NCI-H1930 (cell line): ENCODE measurements around the gene PRELID1.
A peak's percentile ranks its signal among the peaks of the same experiment; 100 is the strongest.
"Not testable (repeated sequence)": the region's sequence is repeated elsewhere in the genome, so short reads cannot be mapped to it uniquely, and the experiment has no call there.

Source experiments
- DNase-seq, 2 experiments: peaks; one replicate each; lab custom pipeline; 2025; lab: John Stamatoyannopoulos, UW

Gene PRELID1, protein sequence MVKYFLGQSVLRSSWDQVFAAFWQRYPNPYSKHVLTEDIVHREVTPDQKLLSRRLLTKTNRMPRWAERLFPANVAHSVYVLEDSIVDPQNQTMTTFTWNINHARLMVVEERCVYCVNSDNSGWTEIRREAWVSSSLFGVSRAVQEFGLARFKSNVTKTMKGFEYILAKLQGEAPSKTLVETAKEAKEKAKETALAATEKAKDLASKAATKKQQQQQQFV

DNA sequence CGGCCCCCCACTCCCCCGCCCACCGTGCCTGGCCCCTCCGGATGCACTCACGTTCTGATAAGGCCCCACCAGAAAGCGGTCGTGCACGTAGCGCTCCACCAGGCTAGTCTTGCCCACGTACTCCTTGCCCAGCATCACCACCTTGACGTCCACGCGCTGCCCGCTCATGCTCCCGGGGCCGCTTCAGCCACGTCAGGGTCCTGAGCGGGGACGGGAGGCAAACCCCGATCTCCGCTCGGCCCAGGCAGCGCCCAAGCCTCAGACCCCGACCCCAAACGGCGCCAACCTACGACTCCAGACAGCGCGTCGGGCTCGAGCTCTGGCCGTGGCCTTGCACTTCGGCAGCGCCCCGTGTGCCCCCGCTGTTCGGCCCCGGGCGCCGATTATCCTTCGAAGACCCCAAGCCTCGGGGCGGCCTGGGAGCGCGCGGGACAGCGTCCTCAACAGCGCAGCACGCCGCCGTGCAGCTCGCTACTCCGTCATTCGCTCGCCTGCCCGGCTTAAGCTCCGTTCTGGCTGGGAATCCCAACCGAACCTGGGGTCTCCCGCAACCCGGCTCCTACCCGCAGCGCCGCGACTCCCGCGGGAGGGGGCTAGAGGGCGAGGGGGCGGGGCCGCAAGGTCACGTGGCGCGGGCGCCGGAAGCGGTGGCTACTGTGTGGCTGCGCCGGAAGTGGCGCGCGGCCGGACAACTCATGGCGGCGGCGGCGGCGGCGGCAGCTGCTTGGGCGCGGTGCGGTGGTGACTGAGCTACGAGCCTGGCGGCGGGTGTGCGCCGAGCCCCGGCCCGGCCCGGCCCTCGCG is at the start of gene PRELID1, which contains the start of gene RAB24:
Gene PRELID1 (plus strand): TSS at position 679 of the 804 bp plus-strand sequence. CDS start 187 bp downstream, outside the sequence.
Gene RAB24 (minus strand): TSS at position 599 of the 804 bp plus-strand sequence. CDS start 431 bp downstream, at position 168.
- DNase-seq: peak; percentile 66 to 81

DNA sequence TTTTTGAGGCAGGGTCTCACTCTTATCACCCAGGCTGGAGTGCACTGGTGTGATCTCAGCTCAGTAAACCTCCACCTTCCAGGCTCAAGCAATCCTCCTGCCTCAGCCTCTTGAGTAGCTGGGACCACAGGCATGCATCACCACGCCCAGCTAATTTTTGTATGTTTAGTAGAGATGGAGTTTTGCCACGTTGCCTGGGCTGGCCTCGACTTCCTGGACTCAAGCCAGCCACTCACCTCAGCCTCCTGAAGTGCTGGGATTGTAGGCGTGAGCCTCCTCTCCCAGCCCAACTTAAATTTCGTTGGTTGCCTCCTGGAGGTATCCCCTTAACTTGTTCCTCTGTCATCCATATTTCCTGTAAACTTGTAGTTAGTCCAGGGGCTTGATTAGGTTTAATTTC is 47.3 kb upstream of the PRELID1 start:
- no peak for DNase-seq

DNA sequence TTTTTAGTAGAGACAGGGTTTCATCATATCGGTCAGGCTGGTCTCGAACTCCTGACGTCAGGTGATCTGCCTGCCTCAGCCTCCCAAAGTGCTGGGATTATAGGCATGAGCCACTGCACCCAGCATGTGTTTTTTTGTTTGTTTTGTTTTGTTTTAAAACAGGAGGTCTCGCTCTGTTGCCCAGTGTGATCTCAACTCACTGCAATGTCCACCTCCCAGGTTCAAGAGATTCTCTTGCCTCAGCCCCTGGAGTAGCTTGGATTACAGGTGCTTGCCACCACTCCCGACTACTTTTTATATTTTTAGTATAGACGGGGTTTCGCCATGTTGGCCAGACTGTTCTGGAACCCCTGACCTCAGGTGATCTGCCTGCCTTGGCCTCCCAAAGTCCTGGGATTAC is 44.9 kb upstream of the PRELID1 start:
- not testable (repeated sequence) for DNase-seq

DNA sequence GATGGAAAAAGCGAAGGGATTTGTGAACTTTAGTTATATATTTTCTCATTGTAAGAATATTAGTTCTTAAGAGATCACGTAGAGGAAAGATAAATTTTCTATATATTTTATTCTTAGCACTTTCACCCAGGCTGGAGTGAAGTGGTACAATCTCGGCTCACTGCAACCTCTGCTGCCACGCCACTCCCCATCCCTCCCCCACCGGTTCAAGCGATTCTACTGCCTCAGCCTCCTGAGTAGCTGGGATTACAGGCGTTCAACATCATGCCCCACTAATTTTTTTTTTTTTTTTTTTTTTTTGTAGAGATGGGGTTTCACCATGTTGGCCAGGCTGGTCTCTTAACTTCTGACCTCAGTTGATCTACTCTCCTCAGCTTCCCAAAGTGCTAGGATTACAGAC is 42.6 kb upstream of the PRELID1 start:
- no peak for DNase-seq

DNA sequence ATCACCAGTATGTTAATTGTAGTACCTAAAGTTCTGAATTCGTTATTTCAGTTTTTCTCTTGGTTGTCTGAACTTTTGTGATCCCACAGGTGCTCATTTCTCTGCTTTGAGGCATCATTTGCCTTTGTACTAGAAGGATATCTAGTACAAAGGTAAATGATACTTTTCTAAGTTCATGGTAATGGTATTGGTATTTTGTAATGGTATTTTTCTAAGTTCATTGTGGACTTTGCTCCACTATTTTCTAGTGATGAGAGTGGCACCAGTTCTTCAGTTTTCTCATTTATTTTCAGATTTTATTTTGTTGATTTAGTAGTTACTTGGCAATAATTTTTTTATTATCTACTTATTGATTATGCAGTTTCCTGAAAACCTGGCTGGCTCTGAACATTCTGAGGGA is 42.1 kb upstream of the PRELID1 start:
- no peak for DNase-seq

DNA sequence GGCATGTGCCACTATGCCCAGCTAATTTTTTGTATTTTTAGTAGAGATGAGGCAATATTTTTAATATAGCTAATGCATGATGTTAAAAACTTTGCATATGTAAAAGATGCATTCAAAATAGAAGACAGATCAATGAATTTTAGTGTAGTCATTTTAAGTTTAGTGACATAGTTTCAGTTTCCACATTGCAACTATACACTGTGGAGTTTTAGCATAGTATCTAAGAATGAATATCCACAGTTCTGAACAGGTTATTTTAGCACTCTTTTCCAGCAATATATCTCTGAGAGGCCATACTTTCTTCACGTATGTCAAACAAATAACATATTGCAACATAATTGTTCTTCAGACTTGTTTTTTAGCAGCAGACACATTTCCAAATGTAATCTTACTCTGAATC is 39.4 kb upstream of the PRELID1 start:
- no peak for DNase-seq

DNA sequence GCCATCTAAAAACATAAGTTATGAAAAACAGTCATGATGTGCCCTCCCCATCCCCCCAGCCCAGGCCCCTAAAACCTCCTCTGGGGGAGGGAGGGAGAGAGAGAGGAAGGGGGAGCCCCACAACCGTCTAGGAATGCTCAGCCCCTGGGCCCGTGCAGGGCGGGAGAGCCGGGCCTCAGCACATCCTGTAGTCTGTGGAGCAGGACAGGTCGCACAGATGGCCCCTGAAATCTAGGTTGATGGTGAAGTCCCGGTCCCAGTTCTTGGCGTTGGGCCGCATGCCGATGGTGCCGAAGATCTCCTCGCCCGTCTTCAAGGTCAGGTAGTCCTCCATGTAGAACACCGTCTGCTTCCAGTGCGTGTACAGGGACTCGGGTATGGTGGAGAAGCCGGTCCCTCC is 38.2 kb upstream of the PRELID1 start:
- no peak for DNase-seq

DNA sequence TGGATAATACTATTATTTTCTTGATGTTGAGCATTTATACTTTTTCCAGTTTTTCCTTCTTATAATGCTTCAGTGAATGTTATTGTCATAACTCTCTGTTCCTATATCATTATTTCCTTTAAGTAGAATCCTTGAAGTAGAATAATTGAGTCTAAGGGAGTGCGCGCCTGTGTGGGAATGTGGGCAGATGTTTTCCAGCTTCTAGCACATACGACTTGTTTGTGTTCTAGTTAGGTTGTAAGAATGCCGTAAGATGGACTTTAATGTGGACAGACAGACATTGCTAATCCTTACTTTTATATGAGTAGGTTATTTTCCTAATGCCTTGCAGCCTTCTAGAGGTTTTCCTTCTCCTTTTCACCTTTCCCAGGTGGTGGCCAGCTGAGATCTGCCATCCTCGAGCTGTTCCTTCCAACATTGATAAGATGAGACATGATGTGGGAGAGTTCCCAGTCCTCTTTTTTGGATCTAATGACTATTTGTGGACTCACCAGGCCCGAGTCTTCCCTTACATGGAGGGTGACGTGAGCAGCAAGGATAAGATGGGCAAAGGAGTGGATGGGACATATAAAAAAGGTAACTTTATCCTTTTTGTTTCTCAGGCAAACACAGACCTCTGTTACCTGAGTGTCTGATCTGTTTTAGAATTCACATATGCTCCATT is 34.2 kb upstream of the PRELID1 start:
- no peak for DNase-seq

DNA sequence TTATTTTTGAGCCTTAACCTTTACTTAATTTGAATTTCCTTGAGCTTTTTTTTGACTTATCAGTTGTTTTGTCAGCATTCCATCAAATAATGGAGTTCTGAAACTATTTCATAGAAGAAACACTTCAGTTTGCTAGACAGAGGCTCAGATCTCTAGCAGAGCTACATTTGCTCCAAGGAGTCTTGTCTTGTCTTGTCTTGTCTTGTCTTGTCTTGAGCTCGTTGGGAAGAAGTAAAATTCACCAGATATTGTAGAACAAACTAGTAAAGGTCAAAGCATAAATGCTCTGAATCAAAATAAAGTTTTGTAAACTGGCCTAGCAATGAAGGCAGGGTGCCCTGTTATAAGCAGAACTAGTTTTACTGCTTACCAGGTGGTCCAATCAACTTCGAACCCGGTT is 33.6 kb upstream of the PRELID1 start:
- no peak for DNase-seq

DNA sequence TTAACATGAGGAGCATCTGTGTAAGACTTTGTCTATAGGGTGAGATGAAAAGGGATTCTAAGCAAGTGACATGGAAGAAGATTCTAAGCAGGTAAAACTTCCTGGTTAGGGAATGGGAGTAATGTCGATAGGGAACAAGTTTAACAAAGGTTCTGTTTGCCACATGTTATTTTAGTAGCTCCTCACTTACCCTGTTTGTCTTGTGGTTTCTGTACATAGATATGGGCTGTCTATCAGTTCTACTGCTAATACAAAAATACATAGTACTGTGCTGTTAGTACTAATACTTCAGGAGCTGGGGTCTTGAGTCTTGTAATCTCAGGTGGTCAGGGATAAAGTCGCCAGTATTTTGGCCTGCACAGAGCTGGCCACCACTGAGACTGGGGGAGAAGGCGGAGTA is 32.9 kb upstream of the PRELID1 start:
- no peak for DNase-seq

DNA sequence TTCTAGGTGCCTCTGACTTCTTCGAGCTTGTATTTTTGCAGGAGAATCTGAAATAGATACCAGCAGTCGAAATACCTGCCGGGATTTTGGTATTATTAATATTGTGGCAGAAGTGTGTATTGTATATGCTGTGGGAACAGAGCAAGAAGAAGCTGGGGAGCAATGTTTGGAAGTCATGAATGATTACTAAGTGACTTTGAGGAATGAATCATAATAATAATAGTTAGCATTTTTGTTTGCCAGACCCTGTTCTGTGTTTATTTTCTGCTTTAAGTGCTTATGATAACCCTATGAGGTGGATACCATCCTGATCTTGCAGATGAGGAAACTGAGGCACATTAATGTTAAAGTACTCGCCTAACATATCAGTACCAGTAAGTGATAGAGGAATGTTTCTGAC is 32.5 kb upstream of the PRELID1 start:
- DNase-seq: no peak

DNA sequence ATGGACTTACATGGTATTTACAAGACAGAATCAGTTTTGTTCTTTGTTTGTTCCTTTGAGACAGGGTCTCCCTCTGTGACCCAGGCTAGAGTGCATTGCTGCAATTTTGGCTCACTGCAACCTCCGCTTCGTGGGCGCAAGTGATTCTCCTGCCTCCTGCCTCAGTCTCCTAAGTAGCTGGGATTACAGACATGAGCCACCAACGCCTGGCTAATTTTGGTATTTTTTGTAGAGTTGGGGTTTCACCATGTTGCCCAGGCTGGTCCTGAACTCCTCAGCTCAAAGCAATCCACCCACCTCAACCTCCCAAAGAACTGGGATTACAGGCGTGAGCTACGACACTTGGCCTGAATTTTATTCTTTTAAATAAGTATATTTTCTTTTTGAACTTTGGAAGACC is 27.7 kb upstream of the PRELID1 start:
- no peak for DNase-seq

DNA sequence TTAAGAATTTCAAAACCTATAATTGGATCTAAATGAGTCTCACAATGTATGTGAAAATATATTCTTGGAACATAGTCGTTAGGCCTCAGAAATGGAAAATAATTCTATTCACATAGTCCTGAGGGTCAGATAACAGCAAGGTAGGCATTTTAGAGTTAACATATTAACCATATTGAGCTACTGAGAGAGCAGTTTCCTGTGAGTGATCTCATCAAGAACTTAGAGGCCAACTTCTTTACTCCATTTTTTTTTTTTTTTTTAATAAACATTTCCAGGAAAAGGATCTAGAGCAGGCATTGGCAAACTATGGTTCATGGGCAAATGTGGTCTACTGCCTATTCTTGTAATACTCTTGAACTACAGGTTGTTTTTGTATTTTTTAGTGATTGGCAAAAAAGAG is 26.7 kb upstream of the PRELID1 start:
- no peak for DNase-seq

DNA sequence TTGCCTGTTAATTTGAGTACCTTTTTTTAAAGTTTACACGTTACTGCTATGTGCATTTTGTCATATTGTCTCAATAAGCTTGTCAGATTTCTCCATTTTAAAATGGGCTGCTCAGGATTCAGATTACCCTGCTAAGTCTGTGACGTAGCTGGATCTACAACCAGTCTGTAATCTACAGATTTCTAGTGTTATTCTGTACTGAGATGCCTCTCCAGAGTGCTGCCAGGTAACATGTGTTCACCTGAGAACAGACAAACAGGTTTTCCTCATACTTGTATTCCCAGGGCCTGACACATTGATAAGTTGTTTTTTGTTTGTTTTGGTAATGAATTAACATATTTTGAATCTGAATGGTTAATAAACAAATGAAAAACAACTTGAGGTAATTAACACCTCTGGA is 15.4 kb upstream of the PRELID1 start:
- DNase-seq: no peak

DNA sequence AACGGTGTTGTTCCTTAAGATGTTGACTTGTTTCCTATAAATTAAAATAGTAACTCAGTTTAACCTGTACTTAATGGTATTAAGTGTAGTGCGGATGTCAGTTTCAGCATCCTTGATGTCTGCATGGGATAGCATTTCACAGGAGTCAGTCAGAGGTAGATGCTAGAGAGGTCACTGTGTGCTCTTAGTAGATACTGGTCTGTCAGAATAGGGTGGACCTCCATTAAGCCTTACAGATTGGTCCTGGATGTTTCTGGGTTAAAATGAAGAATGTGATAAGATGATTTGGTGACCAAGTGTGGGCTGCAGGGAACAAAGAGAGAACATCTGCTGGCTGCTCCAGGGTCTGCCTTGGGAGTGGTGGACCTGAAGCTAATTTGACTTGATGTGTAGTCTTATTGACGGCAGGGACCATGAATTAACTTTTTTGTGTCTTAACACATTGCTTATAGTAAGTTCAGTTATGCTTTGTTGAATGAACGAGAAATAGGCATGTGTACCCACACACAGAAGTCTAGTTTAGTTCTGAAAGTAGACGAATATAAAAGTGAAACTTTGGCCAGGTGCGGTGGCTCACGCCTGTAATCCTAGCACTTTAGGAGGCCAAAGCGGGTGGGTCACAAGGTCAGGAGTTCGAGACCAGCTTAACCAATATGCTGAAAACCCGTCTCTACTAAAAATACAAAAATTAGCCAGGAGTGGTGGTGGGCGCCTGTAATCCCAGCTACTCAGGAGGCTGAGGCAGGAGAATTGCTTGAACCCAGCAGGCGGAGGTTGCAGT is 12.6 kb upstream of the PRELID1 start:
- no peak for DNase-seq

DNA sequence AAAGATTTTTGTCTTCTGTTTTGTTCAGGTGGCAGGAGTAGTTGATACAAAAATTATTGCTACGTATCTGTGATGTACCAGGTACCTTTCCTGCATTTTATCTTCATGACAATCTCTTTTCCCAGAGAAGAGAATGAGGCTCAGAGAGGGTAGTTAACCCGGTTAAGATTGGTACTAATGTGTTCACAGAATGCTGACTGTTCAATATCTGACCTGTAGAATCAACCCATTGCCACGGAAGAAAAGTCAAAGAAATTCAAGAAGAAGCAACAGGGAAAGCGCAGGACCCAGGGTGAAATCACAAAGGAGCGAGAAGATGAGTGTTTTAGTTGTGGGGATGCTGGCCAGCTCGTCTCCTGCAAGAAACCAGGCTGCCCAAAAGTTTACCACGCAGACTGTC is 11.9 kb upstream of the PRELID1 start:
- no peak for DNase-seq

DNA sequence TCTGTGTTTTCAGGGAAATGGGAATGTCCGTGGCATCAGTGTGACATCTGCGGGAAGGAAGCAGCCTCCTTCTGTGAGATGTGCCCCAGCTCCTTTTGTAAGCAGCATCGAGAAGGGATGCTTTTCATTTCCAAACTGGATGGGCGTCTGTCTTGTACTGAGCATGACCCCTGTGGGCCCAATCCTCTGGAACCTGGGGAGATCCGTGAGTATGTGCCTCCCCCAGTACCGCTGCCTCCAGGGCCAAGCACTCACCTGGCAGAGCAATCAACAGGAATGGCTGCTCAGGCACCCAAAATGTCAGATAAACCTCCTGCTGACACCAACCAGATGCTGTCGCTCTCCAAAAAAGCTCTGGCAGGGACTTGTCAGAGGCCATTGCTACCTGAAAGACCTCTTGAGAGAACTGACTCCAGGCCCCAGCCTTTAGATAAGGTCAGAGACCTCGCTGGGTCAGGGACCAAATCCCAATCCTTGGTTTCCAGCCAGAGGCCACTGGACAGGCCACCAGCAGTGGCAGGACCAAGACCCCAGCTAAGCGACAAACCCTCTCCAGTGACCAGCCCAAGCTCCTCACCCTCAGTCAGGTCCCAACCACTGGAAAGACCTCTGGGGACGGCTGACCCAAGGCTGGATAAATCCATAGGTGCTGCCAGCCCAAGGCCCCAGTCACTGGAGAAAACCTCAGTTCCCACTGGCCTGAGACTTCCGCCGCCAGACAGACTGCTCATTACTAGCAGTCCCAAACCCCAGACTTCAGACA is 9.6 kb upstream of the PRELID1 start:
- no peak for DNase-seq

DNA sequence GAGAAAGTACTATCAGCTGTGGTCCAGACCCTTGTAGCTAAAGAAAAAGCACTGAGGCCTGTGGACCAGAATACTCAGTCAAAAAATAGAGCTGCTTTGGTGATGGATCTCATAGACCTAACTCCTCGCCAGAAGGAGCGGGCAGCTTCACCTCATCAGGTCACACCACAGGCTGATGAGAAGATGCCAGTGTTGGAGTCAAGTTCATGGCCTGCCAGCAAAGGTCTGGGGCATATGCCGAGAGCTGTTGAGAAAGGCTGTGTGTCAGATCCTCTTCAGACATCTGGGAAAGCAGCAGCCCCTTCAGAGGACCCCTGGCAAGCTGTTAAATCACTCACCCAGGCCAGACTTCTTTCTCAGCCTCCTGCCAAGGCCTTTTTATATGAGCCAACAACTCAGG is 9.0 kb upstream of the PRELID1 start:
- no peak for DNase-seq

DNA sequence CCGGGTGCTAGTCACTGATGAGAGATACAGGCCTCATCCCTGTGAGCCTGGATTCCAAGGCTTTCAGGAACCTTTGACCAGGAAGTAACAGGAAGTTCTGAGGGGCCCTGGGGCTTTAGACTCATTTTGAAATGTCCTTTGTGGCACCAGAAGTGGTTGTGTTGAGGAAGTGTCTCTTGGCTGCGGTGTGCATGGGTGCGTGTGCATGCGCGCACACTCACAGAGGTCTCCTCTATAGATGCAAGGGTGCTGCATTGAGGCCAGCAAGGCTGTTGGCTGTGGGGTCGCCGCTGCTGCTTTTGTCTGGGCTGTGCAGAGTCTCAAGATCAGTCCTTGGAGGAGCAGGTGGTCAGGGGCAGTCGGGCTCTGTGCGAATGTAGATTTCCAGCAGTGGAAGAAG is 7.7 kb upstream of the PRELID1 start:
- no peak for DNase-seq

DNA sequence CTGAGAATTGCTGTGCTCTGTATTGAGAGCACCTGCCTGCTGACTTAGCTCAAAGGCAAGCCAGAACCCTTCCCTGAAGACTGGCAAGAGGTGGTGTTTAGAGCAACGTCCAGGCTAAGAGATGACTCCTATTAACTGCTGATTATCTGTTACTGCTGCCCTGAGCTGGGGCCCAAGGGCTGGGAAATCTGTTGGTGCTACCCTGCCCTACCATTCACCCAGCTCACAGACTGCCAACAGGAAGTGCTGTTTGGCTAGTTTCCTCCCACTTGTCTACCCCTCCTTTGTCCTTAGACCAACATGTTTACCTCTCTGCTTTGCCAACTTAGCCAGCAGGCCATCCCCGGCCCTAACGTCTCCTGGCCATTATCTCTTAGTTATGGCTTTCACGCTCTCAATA is 7.0 kb upstream of the PRELID1 start:
- DNase-seq: no peak

DNA sequence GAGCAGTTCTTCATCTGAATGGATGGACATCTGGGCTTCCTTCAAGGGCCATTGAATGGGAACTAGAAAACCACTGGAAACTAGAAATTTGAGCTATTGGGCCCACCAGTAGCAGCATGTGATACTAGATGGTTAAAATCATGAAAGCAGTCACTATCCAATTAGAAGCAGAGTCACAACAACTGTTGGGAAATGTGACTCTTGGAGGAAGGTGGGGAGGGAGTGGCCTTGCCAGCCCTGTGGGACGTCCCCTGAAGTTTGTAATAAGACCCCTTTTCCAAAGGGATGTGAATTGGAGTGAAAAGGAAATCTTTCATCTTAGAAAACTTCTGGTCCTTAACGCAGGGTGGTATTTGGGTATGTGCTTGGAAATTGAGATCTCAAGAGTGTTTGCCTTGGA is 5.7 kb upstream of the PRELID1 start:
- no peak for DNase-seq

DNA sequence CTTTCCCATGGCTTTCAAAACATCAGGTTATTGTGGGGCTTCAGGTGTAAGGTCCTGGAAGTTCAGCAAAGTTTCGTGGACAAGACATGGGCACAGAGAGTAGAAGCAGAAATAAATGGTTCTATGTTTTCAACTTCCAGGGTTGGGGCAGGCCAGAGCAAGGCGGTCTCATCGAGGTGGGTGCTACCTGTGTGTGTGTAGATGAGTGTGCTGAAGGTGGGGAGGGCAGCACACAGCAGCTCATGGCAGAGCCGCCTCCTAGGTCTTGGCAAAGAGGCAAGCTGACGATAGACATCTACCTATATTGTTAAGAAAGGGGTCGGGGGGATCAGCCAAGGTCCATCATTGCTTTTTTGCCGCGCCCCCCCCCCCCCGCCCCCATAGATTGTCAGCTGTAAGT is 3.9 kb upstream of the PRELID1 start:
- DNase-seq: no peak
